ENCODE results near the gene SGPP2.

Gene SGPP2

DNA sequence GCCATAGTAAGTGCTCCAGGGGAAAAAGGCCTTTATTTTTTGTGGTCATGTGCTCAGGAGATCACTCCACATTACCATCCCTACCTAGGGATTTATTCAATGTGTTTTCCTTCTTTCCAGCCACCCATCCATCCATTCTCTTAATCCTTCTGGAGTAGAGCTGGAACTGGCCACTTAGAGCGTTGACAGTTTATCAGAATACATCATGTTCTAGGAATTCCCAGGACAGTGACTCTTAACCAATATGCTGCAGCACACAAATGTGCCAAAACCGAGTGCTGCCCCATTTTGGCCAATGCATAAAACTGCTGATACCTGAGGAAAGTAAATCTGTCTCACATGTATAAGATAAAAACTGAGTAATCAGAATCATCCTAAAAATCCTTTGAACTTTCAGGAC is 167.8 kb downstream of the SGPP2 start:
- DNase-seq, result no peak

DNA sequence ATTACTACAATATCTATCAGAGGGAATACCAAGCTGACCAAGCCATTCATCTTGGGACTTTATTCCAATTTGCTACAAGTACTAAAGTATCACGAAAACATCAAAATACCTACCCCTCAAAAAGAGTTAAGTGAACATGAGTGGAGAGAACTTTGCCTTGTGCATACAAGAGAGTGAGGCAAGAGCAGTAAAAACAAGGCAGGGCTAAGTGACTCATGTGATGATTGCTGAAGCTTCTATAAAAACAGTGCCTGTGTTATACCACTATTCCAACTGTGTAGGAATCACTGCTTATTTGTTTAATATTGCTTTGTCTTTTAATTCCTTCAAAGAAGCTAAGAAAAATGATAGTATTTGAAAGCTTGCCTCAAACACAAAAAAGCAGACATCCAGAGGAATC is 170.3 kb downstream of the SGPP2 start:
- no peak for DNase-seq

DNA sequence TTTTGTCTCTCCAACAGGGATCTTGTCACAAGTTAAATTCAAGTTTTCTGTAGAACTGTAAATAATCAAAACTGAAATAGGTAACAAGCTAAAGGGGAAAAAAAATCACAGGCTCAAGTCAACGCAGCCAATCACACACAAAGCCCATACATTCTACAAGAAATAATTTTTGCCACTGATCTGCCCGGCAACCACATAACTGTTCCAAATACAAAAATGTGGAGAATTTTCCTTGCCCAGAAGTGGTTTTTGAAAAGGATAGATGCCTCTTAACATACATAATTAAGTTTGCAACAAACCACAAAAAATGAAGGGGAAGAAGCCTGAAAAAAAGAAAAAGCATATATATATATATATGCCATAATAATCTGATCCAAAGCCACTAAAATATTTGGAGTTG is 171.2 kb downstream of the SGPP2 start:
- no peak for DNase-seq

DNA sequence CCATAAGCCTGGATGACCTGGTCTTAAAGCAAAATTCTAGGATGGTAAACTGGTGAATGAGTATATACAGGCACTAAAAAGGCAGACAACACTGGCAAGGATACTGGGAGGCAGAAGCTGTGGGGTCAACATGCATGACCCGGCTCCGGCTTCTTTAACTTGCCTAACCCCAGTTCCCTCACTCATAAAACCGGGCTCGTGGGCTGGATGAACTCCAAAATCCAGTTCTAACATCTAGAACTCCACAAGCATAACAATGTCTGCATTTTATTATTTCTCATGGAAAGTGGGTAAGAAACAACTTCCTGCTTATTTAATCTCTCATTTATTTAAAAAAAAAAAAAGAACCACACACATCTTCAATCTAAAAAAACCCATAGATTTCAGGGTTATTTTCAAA is 174.3 kb downstream of the SGPP2 start:
- no peak for DNase-seq

DNA sequence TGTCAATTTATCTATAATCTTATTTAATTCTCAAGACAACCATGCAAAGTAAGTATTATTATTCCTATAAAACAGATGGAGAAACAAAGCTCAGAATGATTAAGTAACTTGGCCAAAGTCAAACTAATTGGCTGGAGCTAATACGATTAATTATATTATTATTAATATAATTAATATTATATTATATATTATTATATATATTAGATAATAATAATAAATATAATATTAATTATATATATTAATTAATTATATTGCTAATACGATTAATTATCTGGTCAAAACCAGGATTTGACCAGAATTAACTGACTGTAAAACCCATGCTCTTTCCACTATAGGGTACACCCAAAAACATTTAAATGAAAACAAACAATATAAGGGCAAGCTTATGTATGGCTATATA is 179.2 kb downstream of the SGPP2 start:
- no peak for DNase-seq

DNA sequence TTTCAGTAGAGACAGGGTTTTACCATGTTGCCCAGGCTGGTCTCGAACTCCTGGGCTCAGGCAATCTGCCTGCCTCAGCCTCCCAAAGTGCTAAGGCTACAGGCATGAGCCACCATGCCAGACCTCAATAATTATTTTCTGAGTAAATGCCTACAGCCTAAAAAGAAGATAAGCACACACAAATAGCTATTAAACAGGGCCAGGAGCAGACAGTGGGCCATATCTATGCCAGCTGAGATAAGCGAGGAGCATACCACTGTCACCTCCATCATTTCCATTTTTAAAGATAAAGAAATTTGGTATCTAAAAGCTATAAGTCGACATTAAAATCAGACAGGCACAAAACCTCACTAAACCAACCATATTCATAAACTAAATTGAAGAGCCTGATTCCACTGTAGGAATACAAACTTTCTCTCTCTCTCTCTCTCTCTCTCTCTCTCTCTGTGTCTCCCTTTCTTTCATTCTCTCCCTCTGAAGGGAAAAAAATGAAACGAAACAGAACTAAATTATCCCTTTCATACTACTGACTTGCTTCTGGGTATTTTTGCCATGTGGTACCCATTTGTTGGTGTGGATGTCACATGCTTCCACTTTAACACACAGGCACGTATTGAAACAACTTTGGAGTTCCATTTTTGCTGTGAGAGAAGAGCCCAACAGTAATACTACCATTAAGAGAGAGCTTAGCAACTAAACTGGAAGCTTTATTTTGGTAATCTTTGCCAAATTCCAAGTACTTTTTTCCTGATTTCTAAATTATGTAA is 180.6 kb downstream of the SGPP2 start:
- DNase-seq, result no peak

DNA sequence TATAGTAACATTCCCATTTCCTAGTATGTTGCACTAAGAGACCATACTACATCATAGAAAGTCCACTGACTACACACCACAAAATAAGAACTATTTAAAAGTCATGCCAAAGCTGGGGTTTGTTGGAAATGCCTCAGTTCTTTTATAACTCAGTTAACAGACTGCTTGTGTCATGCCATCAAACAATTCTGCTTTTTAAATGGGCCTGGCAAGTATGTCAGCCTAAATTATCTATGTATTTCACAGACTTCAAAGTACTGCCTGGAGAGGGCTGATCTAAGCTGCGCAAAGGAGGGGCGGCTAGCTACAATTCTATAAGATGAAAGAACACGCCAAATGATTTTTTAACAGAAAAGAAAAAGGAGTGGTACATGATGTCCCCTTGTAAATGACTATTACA is 182.0 kb downstream of the SGPP2 start:
- no peak for DNase-seq

DNA sequence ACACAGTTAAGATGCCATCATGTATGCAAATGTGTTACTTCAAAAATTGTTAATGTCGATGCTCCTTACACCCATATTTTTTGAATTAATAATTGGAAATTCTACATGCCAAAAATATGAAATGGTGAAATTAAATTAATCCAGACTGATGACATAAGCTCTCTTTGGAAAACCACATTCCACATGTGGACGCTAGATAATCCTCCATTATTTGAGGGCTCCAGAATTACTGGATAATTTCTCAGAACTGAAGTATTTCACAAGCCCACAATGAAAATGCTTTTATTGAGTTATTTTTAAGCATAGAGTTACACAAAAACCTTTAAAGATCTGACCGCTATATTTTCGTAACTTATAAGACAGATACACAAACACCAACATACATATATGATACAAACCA is 183.7 kb downstream of the SGPP2 start:
- no peak for DNase-seq

DNA sequence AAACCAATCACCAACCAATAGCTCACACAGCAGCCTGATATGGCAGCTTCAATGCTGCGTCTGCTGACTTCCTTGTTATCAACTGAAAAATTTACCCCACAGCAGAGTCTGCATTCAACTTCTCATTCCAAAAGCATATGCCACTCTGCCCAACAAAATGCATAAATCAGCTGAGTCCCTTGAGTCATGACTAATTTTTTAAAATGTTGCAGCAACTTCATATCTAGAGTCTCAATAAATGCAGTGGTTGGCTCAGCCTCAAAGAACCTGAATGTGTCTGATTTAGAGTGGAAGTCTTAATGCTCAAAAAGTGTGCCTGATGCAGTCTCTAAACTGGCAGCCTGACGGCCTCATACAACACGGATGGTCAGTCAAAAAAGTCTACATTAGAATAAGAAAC is 185.0 kb downstream of the SGPP2 start:
- no peak for DNase-seq
